Testis (tissue), 3 donors: ENCODE measurements around the gene CAMTA1. TPM values are rescaled to one million over a fixed set of nuclear protein-coding genes. Genes with fewer than 3 reads are reported as not detected.

Experiments
- DNase-seq: peaks from one replicate; pipeline ENCODE4 v3.0.0-alpha.2; 2019
- H3K27ac ChIP-seq, 2 donors: fragments of 200-600 bp; sonication (generic); one replicate each; pipeline ENCODE4 v1.5.1; 2019
- H3K27me3 ChIP-seq: fragments of 200-600 bp; sonication (generic); one replicate; pipeline ENCODE4 v1.5.1; 2019
- H3K36me3 ChIP-seq: fragments of 200-600 bp; sonication (generic); one replicate; pipeline ENCODE4 v1.5.1; 2017; ENCODE audit warnings: low read depth; ENCODE audit errors: missing control alignments
- H3K4me1 ChIP-seq: fragments of 200-600 bp; sonication (generic); one replicate; pipeline ENCODE4 v1.5.1; 2019
- H3K4me3 ChIP-seq, 2 donors: fragments of 200-600 bp; sonication (generic); one replicate each; pipeline ENCODE4 v1.5.1; 2017 to 2019
- H3K9me3 ChIP-seq: fragments of 200-600 bp; sonication (generic); one replicate; pipeline ENCODE4 v1.5.1; 2017
- POLR2A ChIP-seq: fragments of 450-650 bp; IDR thresholded peaks from one replicate; pipeline ENCODE4 v1.6.1; 2017; ENCODE audit warnings: antibody characterized with exemption, mild to moderate bottlenecking, moderate library complexity
- WGBS, 2 donors: methylation state at CpG; one replicate each; pipeline ENCODE4 v1.1.5; 2018; 5-methylcytosine and 5-hydroxymethylcytosine counted together
- intact Hi-C: fragments of 100-400 bp; cut with DNase I; formaldehyde crosslinking; loops from one replicate; pipeline ENCODE4 v1.15.1; 2023; ENCODE audit warnings: low total_unique reads
- polyA plus RNA-seq: library from polyadenylated mRNA; stranded (reverse); fragments of 350-450 nt; fragmentation: Illumina TruSeq; extraction: RNeasy Lipid Tissue Mini Kit (QIAGEN cat#74804); gene quantifications from one replicate; pipeline ENCODE4 v1.2.3, GENCODE V29; 2014; ENCODE audit warnings: low read depth, low replicate concordance; ENCODE audit not compliant: insufficient read depth
- total RNA-seq, 2 donors: library from RNA; depleted of rRNA; stranded (reverse); fragments of >200 nt; gene quantifications; one replicate each; pipeline ENCODE4 v1.2.3, GENCODE V29; 2016
- TF ChIP-seq, protein P1 (sequence below), 3 experiments: fragments of 450-650 bp in 2 of 3; fragments of 200-600 bp in 1 of 3; sonication (generic) in 1 of 3; IDR thresholded peaks; one replicate each; pipeline ENCODE4 v1.5.1; 2016 to 2019; ENCODE audit warnings: antibody characterized with exemption in 3 of 3, mild to moderate bottlenecking in 2 of 3, moderate library complexity in 1 of 3

The CAMTA1 gene
- total and polyA plus RNA-seq, 3 donors from 2014 or later: 116 to 158 (median 119) TPM

DNA sequence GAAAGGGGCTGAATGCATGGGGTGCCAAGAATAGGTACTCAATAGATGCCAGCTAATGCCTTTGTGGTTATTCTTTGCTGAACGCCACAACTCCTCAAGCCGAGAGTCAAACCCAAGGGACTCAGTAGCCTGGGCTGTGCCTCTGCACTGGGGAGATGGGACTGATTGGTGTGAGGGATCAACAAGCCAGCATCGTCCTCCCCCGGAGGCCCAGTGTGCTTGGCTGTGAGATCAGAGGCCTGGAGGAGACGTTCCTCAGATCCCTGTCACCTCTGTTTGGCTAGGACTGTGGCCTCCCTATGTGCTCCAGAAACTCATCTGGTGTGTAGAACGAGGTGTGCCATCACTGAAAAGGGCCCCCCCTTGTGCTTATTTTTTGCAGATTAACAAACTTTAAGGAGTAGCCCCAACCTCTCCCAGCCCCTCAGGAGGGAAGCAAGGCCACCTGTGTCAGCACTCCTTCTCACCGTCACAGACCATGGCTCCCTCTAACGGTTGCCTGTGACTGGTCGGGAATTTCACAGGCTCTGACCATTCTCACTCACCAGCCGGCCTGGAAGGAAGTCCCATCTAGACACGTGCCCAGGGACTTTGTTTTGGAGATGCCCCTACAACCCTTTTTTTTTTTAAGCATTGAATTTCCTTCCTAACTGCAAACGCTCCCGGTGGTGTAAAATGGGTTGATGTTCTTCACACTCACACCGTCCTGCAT lies 791.8 kb downstream of the CAMTA1 start:
- intact Hi-C loops: no loop called here
- no peak for TF ChIP-seq POLR2A
- TF ChIP-seq, protein P1, sequence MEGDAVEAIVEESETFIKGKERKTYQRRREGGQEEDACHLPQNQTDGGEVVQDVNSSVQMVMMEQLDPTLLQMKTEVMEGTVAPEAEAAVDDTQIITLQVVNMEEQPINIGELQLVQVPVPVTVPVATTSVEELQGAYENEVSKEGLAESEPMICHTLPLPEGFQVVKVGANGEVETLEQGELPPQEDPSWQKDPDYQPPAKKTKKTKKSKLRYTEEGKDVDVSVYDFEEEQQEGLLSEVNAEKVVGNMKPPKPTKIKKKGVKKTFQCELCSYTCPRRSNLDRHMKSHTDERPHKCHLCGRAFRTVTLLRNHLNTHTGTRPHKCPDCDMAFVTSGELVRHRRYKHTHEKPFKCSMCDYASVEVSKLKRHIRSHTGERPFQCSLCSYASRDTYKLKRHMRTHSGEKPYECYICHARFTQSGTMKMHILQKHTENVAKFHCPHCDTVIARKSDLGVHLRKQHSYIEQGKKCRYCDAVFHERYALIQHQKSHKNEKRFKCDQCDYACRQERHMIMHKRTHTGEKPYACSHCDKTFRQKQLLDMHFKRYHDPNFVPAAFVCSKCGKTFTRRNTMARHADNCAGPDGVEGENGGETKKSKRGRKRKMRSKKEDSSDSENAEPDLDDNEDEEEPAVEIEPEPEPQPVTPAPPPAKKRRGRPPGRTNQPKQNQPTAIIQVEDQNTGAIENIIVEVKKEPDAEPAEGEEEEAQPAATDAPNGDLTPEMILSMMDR (IDR thresholded peaks at IDR 0.05): peak; percentile 2 to 36 (median 26)
- Histone ChIP-seq H3K9me3 (no peaks in the 10 kb centered on the region), H3K4me3 (no peak overlapping the region), H3K27me3 (no peaks in the 10 kb centered on the region), H3K27ac (no peak overlapping the region), H3K36me3 (no peaks in the 10 kb centered on the region), H3K4me1 (peaks cover 22% of the 10 kb centered on the region)
- 54 to 68% methylated on average over 13 to 14 of the region's 14 CpGs for WGBS, 2 donors
- DNase-seq: peak; percentile 63

DNA sequence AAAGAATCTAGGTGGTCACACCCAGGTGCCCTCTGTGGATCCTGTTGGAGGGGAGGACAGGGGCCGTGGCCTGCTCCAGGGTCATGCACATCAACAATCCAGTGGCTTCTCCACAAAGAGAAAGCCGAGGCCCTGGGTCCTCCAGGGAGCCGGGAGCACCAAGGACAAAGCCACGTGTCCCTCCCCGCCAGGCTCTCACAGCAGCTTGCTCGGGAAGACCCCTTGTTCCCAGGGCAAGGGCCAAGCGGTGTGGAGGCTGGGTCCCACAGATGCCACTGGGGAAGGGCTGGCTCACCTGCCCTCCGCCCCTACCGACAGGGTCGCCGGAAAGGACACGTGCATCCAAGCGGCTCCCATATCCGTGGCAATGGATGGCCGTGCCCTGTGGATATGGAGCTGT lies 793.0 kb downstream of the CAMTA1 start:
- DNase-seq: no peak
- no peak overlapping the region for H3K27ac ChIP-seq
- H3K36me3 ChIP-seq: no peaks in the 10 kb centered on the region
- intact Hi-C loops: no loop called here
- WGBS, 2 donors: 93 to 94% methylated on average over 9 to 15 of the region's 15 CpGs
- no peaks in the 10 kb centered on the region for H3K27me3 ChIP-seq
- no peak for TF ChIP-seq POLR2A
- TF ChIP-seq, protein P1 (IDR thresholded peaks at IDR 0.05): no peak
- H3K4me1 ChIP-seq: peaks cover 25% of the 10 kb centered on the region
- H3K9me3 ChIP-seq: no peaks in the 10 kb centered on the region
- no peak overlapping the region for H3K4me3 ChIP-seq

DNA sequence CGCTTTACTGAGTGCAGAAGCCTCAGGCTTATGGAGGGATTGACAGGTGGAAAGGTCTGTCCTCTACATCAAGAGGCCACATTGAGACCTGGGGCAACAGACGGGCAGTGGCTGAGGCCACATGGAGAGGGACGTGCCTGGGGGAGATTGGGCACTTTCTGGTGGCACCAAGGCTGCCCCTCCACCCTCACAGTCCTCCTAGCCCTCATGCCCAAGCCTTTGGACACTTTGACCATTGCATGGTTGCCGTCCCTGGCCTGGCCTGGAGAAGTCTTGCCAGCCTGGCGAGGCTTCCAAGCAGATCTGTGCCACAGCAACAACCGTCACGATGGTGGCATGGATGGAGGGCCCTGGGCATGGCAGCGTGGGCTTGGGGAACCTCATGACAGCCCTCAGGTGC lies 793.8 kb downstream of the CAMTA1 start:
- no peaks in the 10 kb centered on the region for H3K36me3 ChIP-seq
- TF ChIP-seq POLR2A: no peak
- TF ChIP-seq, protein P1 (IDR thresholded peaks at IDR 0.05): no peak
- 93 to 100% methylated on average over 4 to 8 of the region's 8 CpGs for WGBS, 2 donors
- peaks cover 25% of the 10 kb centered on the region for H3K4me1 ChIP-seq
- intact Hi-C loops: no loop called here
- no peaks in the 10 kb centered on the region for H3K27me3 ChIP-seq
- H3K27ac ChIP-seq: no peak overlapping the region
- no peak for DNase-seq
- no peak overlapping the region for H3K4me3 ChIP-seq
- no peaks in the 10 kb centered on the region for H3K9me3 ChIP-seq

DNA sequence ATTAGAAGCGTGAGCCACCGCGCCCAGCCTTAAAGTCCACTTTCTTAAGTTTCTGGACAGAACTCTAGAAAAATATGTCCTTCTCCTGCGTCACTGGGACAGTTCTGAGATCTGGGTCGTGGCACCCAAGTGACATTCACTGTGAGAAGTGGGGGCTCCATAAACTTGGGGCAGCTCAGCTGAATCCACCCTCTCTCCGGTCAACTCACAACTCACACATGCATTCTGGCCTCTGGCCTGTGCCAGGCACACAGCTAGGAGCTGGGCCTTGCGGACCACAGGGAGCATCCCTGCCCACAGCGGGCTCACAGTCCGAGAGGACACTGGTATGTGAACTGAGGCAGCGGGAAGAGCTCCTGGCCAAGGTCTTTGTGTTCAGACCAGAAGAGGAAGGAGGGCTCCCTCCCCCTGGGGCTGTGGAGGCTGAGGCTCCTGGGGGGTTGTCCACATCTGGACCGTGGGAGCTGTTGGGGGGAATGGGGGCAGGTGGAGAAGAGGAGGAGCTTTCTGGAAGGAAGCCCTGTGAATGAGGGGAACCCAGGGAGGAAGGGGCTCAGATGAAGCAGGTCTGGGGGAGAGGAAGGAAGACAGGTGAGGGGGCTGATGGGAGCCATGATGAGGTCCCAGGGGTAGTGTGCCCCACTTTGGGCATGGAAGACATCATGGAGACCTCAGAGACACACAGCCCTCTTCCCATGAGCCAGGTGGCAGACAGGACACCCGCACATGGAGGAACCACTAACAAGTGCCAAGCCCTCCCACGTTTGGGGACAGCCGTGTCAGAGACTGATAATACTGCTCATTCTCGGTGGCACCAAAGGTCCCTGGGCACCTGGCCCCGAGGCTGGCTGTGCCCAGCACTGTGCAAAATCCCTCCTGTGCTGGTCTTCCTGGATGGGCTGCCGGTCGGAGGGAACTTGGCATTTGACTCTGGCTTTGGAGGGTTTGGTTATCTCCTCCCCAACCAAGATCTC lies 794.9 kb downstream of the CAMTA1 start:
- intact Hi-C loops: no loop called here
- DNase-seq: peak; percentile 18
- Histone ChIP-seq H3K4me1 (peaks cover 25% of the 10 kb centered on the region), H3K9me3 (no peaks in the 10 kb centered on the region), H3K27me3 (no peaks in the 10 kb centered on the region), H3K4me3 (no peak overlapping the region), H3K27ac (peak overlapping the region; percentile 73 to 76), H3K36me3 (no peaks in the 10 kb centered on the region)
- 87 to 95% methylated on average over 12 to 18 of the region's 18 CpGs for WGBS, 2 donors
- TF ChIP-seq POLR2A: no peak
- TF ChIP-seq, protein P1 (IDR thresholded peaks at IDR 0.05): no peak
